ENCODE measurements around the gene CDX1. TPM values are rescaled to one million over a fixed set of nuclear protein-coding genes. Genes with fewer than 3 reads are reported as not detected.

CDX1 gene
- total RNA-seq = 100 to 1,000 TPM; 323 to 423 TPM
- long read RNA-seq, transcript CDX1-201 (3 exons, 1,758 nt) = major isoform, 755 of 855 reads
- long read RNA-seq, partial matches to known transcripts = 27 of 855 reads
- long read RNA-seq, other reads (novel, unspliced or antisense) = 72 of 855 reads

- DNase-seq (peak; percentile 71 to 77), ATAC-seq (peak; percentile 25)
- intact Hi-C loops (cut with DNase I, micrococcal nuclease) = no loop called here
Observed at GRCh38 chr5:150166650-150167511, at the start of gene CDX1. Gene CDX1 (plus strand): TSS chr5:150166778. CDS start chr5:150166877, 99 bp downstream.

DNA sequence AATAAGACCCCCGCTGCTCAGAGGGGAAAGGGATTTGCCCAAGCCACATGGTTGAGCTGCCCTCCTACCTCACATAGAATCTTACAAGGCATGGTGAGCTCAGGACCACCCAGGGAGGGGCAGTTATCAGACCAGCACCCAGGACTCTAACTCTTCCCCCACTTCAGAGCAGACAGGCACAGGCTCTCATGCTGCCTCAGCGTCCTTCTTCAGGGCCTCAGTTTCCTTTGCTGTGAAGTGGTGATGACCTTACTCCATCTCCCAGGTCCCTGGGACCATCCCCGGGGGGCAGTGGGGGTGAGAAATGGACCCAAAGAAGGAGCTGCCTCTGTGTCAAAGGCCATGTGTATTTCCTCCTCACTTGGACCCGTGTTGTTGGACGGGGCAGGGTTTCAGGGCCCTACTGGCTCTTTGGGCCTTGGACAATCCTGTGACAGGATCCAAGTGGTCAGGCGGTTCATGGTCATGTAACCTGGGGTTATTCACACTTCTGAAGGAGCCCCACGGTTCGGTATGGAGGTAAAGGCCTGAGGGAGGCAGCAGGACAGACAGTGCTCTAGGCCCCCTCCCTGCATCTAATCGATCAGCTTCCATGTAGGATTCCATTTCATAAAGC, 48.5 kb upstream of the CDX1 start:
- DNase-seq (no peak), ATAC-seq (no peak)
- intact Hi-C loops (cut with DNase I, micrococcal nuclease) = no loop called here

- ATAC-seq = no peak
- intact Hi-C loops (cut with DNase I, micrococcal nuclease) = no loop called here
Observed at GRCh38 chr5:150118561-150119229, 47.9 kb upstream of the CDX1 start.

GRCh38 chr5:150119421-150120061, 47.0 kb upstream of the CDX1 start:
- peak in 1 of 2 donors; percentile 16 for DNase-seq
- intact Hi-C loops (cut with DNase I, micrococcal nuclease) = no loop called here
- ATAC-seq = no peak

More at GRCh38 chr5:150118561-150119229, 47.9 kb upstream of the CDX1 start:
- DNase-seq = peak in 1 of 2 donors; percentile 17

DNA sequence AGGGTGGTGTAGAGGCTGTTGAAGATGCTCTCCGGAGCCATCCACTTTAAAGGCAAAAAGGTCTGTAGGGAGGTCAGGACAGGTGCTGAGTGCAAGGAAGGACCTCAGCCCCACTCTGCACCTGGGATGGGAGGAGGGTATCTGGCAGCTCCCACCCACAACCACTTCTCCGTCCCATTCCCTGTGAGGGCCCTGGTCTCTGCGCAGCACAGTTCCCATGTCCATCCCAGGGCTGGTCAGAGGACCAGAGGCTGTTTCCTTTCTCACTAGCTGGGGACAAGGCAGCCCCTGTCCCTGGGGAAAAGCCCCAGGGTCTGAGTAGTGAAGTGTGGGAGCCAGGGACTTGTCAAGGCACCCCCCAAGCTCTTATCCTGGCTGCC, 46.5 kb upstream of the CDX1 start:
- no peak for DNase-seq
- no peak for ATAC-seq
- intact Hi-C loops (cut with DNase I, micrococcal nuclease) = no loop called here

DNA sequence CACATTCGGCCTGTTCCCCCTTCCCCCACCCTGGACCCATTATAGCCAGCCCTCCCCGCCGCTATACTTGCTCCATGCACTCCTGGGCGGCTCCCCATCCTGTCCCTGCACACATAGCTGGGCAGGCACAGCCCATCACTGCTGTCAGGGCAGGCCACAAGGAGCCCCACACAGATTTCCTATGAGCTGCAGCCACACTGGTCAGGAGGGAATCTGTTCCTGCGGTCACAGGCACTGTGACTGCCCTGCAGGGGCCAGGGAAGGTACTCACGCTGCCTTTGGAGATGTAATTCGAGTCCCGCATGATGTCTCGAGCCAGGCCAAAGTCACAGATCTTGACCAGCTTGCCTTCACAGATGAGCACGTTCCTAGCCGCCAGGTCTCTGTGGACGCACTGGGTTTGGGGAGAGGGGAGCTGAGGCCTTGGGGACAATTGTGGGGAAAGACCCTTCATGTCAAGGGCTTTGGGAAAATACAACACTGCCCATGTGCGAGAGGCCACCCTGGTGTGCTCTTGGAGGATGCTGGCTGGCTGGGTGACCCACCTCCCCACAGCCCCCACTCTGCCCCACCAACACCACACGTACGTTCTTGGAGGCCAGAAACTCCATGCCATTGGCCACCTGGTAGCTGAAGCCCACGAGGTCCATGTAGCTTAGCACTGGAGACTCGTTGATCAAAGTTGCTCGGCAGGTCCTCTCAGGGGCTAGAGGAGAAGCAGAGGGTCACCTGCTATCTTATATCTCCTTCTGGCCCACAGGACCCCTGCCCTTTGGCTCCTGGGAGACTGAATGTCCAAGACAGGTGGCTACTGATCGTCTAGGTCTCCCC, 45.7 kb upstream of the CDX1 start:
- intact Hi-C loops (cut with DNase I, micrococcal nuclease) = no loop called here
- ATAC-seq = no peak
- DNase-seq = peak in 1 of 2 donors; percentile 15

DNA sequence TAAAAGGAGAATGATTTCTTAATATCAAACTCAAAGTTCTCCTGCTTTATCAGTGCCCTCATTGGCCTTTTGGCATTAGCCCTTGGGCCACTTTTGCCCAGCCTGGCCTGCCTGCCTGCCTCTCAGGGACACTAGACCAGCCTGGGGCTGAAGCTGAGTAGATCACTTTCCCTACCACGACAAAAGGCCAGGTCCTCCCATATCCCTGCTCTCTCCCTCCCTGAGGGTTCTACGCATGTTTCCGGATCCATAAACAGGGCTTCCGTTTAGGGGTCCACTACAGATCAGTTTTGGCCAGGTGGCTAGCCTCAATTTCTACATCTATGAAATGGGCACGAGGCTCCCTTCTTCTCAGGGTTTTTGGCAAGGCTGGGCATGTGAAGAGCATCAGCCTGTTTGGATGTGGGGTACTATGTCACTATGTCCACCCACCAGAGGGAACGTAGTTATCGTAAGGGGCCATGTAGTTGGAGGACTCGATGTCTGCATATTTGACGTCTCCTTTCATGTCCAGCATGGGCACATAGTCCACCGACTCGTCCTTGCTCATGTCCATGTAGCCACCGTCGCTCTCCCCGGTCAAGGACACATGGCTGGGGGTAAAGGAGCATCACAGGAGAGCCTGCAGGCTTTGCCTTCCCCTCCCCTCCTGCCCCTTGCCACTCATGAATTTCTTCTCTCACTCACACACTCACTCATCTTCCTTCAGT, 45.0 kb upstream of the CDX1 start:
- intact Hi-C loops (cut with DNase I, micrococcal nuclease) = no loop called here
- peak in 1 of 2 donors; percentile 20 for DNase-seq
- no peak for ATAC-seq

DNA sequence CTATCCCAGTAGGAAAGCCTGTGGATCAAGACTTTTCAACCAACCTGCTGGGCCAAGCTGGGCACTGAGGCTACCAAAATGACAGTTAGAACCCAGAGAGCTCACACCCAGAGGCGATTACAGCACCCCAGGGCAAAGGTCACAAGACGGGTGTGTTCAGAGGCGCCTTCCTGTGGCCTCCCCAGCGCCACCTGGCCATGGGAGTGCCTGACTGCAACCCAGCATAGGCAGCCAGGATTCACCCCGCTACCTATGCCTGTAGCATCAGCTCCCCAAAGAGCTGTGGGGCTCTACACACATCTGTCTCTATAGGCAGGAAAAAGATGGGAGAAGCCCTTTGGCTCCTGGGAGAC, 44.4 kb upstream of the CDX1 start:
- DNase-seq = peak; percentile 80 to 88
- ATAC-seq = peak; percentile 98
- intact Hi-C loops (cut with DNase I, micrococcal nuclease) = no loop called here

DNA sequence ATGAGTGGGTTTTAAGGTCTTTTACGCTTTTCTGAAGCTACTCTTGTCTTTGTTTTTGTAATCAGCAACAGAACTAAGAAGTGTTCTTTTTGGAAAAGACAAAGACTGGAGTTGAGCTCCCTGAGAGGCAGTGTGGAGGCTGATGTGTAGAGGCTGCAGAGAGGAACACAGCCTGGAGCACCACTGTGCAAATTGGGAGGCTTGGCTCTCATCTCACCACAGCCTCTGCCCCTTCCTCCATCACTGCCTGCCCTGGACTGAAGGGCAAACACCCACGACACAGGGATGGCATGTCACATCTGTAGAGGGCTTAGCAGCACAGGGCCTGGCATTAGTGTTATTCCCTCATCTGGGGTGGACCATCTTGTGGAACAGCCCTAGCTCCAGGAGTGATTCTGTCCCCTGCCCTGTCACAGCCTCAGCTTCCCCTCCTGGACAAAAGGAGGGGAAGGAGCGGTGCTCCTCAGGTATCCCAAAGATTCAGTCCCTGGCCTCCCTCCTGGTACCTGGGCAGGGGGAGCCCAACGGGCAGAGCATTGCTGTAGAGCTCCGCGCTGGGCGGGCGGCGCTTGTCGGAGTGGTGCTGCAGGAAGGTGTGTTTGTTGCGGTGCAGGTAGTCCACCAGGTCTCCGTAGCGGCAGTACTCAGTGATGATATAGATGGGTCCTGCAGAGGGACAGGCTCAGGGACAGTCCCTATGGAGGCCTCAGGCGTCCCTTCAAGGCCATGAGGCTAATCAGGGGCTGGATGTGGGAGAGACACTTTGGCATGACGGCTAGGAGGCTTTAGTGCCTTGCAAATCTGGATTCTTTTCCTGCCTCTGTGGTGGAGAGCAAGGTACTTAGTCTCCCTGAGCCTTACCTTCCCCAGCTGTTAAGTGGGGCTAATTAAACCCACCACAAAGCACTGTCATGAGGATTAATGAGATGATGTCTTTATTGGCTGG, 43.8 kb upstream of the CDX1 start:
- ATAC-seq (peak; percentile 13), DNase-seq (no peak)
- intact Hi-C loops (cut with DNase I, micrococcal nuclease) = no loop called here

DNA sequence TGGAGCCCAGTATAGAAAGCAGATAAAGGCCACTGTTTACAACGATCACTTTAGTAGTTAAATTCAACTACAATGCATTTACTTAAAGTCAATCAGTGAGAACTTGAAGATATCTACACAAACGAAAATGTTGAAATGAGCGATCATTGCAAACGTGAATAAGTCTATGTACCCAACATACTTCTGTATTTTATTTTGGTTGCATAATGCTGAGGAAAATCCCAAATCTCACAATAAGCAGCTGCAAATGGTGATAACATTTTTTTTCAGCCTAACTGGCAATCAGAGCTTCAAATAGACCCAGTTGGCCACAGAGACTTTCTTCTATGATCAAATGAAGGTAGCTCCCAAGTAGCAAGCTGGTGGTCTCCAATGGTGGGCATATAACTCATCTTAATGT, 43.0 kb upstream of the CDX1 start:
- ATAC-seq (no peak), DNase-seq (no peak)
- intact Hi-C loops (cut with DNase I, micrococcal nuclease) = no loop called here

DNA sequence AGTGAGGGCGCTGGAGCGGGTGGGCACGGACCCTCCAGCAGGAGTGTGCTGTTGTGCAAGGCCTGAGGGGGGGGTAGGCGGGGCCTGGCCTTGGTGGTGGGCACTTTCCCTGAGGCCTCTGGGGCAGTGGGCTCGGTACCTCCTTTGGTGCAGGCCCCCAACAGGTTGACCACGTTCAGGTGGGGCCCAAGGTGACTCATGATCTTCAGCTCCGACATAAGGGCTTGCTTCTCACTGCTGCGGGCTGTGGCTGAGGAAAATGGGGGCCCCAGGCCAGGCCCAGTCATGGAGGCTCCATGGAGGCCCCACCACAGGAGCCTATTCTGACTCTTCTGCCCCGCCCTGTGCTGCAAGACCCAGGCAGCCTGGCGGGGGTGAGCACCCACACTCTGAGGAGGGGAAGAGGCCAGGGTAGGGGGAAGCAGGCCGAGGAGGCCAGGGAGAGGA, 42.4 kb upstream of the CDX1 start:
- DNase-seq (no peak), ATAC-seq (no peak)

DNA sequence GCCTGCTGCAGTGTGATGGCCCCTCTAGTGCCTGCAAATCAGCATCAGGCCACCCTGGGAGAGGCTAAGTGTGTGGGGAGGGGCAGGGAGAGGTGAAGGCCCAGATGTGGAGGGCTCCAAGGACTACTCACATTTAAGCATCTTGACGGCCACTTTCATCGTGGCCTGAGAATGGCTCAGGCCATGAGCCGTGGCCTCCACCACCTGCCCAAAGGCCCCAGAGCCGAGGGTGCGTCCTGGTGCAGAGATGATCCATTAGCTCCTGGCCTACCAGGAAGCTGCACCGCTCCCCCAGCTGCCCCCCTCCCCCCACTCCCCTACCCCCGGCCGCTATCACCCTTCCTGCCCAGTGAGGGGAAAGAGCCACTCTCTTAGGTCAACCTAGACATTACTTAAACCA, 42.0 kb upstream of the CDX1 start:
- intact Hi-C loops (cut with DNase I, micrococcal nuclease) = no loop called here
- no peak for ATAC-seq

More for the DNA sequence above, 42.4 kb upstream of the CDX1 start:
- intact Hi-C loops (cut with DNase I, micrococcal nuclease) = no loop called here

GRCh38 chr5:150125334-150125733, 41.2 kb upstream of the CDX1 start:
- ATAC-seq (no peak), DNase-seq (no peak)
- intact Hi-C loops (cut with DNase I, micrococcal nuclease) = loop anchor here in 1 of 2 donors (5.0 kb wide), 1 partner anchor 92 kb away; no protein-coding TSS in a partner anchor

More for the DNA sequence above, 42.0 kb upstream of the CDX1 start:
- DNase-seq = no peak

- intact Hi-C loops (cut with DNase I, micrococcal nuclease) = loop anchor here in 1 of 2 donors (5.0 kb wide), 1 partner anchor 91 kb away; no protein-coding TSS in a partner anchor
- DNase-seq (no peak), ATAC-seq (no peak)
Observed at GRCh38 chr5:150126199-150126920, 40.2 kb upstream of the CDX1 start.

DNA sequence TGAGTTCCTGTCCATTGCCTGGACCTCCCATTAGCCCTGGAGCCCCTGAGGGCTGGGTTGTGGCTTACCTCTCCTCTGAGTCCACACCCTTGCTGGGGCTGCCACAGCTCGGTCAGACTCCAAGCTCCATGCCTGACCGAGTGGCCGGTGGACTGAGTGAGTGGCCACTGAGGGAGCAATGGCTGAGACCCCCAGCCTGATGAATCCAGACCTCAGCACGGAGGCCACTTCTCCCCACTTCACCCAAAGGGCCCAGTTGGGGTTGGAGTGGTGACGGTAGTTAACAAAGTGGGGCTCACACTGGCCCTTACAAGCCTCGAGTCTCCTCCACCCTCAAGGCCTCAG, 39.7 kb upstream of the CDX1 start:
- DNase-seq (no peak), ATAC-seq (no peak)
- intact Hi-C loops (cut with DNase I, micrococcal nuclease) = loop anchor here in 1 of 2 donors (5.0 kb wide), 1 partner anchor 90 kb away; no protein-coding TSS in a partner anchor

GRCh38 chr5:150129454-150129812, 37.1 kb upstream of the CDX1 start:
- ATAC-seq (no peak), DNase-seq (no peak)
- intact Hi-C loops (cut with DNase I, micrococcal nuclease) = loop anchor here in 1 of 2 donors (5.0 kb wide), 1 partner anchor 88 kb away; no protein-coding TSS in a partner anchor

Measured in left colon (tissue), 2 donors.